Measurements from ENCODE around the gene HTRA3. TPM values are rescaled to one million over a fixed set of nuclear protein-coding genes. Genes with fewer than 3 reads are reported as not detected.

The HTRA3 gene
- total RNA-seq, 1 donor from 2014 or later = 3.4 TPM

- TF ChIP-seq CTCF (conservative IDR thresholded peaks at IDR 0.05) = no peak
- DNase-seq (ENCODE audit: low read depth, low spot score) = no peak
- Mint-ChIP-seq H3K4me3 (no peak overlapping the region), H3K27ac (ENCODE audit: unreplicated experiment) (no peak overlapping the region), H3K27me3 (ENCODE audit: low read depth) (no peaks in the 10 kb centered on the region), H3K36me3 (ENCODE audit: low read depth) (no peaks in the 10 kb centered on the region), H3K9me3 (no peaks in the 10 kb centered on the region), H3K4me1 (no peaks in the 10 kb centered on the region)
These were observed 17.0 kb upstream of the HTRA3 start for GRCh38 chr4:8252301-8253173.

- no peaks in the 10 kb centered on the region for H3K27me3 Mint-ChIP-seq (ENCODE audit: low read depth)
- H3K36me3 Mint-ChIP-seq (ENCODE audit: low read depth) = no peaks in the 10 kb centered on the region
- H3K9me3 Mint-ChIP-seq = no peaks in the 10 kb centered on the region
- H3K27ac Mint-ChIP-seq (ENCODE audit: unreplicated experiment) = no peak overlapping the region
- DNase-seq (ENCODE audit: low read depth, low spot score) = no peak
- H3K4me3 Mint-ChIP-seq = no peak overlapping the region
- no peaks in the 10 kb centered on the region for H3K4me1 Mint-ChIP-seq
- TF ChIP-seq CTCF (conservative IDR thresholded peaks at IDR 0.05) = no peak
These were observed 15.5 kb upstream of the HTRA3 start for GRCh38 chr4:8254076-8254475.

GRCh38 chr4:8255698-8256441 lies 13.7 kb upstream of the HTRA3 start:
- H3K4me3 Mint-ChIP-seq = no peak overlapping the region
- H3K9me3 Mint-ChIP-seq = no peaks in the 10 kb centered on the region
- H3K27ac Mint-ChIP-seq (ENCODE audit: unreplicated experiment) = no peak overlapping the region
- no peaks in the 10 kb centered on the region for H3K4me1 Mint-ChIP-seq
- TF ChIP-seq CTCF (conservative IDR thresholded peaks at IDR 0.05) = no peak
- H3K36me3 Mint-ChIP-seq (ENCODE audit: low read depth) = no peaks in the 10 kb centered on the region
- H3K27me3 Mint-ChIP-seq (ENCODE audit: low read depth) = no peaks in the 10 kb centered on the region
- no peak for DNase-seq (ENCODE audit: low read depth, low spot score)

- no peaks in the 10 kb centered on the region for H3K4me1 Mint-ChIP-seq
- peak overlapping the region; percentile 60 for H3K27ac Mint-ChIP-seq (ENCODE audit: unreplicated experiment)
- H3K9me3 Mint-ChIP-seq = no peaks in the 10 kb centered on the region
- H3K36me3 Mint-ChIP-seq (ENCODE audit: low read depth) = no peaks in the 10 kb centered on the region
- H3K4me3 Mint-ChIP-seq = no peak overlapping the region
- DNase-seq (ENCODE audit: low read depth, low spot score) = no peak
- H3K27me3 Mint-ChIP-seq (ENCODE audit: low read depth) = no peaks in the 10 kb centered on the region
- no peak for TF ChIP-seq CTCF (conservative IDR thresholded peaks at IDR 0.05)
These were observed 11.7 kb upstream of the HTRA3 start for GRCh38 chr4:8257854-8258253.

GRCh38 chr4:8258552-8259212 lies 10.9 kb upstream of the HTRA3 start:
- Mint-ChIP-seq H3K36me3 (ENCODE audit: low read depth) (no peaks in the 10 kb centered on the region), H3K4me3 (no peak overlapping the region), H3K4me1 (peaks cover 6% of the 10 kb centered on the region), H3K27me3 (ENCODE audit: low read depth) (peaks cover 2% of the 10 kb centered on the region), H3K27ac (ENCODE audit: unreplicated experiment) (no peak overlapping the region), H3K9me3 (no peaks in the 10 kb centered on the region)
- TF ChIP-seq CTCF (conservative IDR thresholded peaks at IDR 0.05) = no peak
- no peak for DNase-seq (ENCODE audit: low read depth, low spot score)

All from neural crest cell (in vitro differentiated cells).